Endothelial cell of umbilical vein (primary cell): ENCODE results near the gene ARHGAP18.

Experiments
- MAX ChIP-seq: IDR thresholded peaks from 2 replicates; pipeline ENCODE4 v1.6.1; 2011; ENCODE audit not compliant: insufficient read depth, insufficient read length
- POLR2A ChIP-seq: IDR thresholded peaks from 2 replicates; pipeline ENCODE4 v1.6.1; 2012; ENCODE audit warnings: low read depth, mild to moderate bottlenecking, control low read depth, low read length
- TF ChIP-seq, protein P1 (sequence below), 2 donors: IDR thresholded peaks; 1 replicate in 1 of 2; 2 replicates in 1 of 2; pipeline ENCODE4 v1.5.1; 2011; ENCODE audit warnings: low read length in 2 of 2, mild to moderate bottlenecking in 2 of 2, moderate library complexity in 2 of 2, control low read depth in 1 of 2, inconsistent platforms in 1 of 2, low read depth in 1 of 2; ENCODE audit not compliant: insufficient read depth in 1 of 2; ENCODE audit errors: extremely low read depth in 1 of 2

DNA sequence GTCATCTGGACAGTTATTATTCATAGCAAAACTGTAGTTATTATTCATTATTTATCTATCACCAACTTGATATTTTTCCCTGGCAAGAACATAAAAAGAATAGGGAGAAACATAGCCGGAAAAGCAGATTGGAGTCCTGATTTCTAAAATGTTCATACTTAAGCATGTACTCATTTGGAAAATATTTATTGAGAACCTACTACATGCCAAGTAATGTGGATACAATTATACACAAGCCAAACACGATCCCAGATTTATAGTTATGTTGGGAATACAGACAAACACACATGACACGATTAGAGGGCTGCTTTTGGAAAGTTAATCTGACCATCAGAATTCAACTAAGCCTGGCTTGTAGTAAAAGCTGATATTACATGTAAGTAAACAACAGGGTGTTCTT, 30.7 kb downstream of the ARHGAP18 start:
- no peak for TF ChIP-seq POLR2A
- no peak for TF ChIP-seq MAX
- TF ChIP-seq, protein P1, sequence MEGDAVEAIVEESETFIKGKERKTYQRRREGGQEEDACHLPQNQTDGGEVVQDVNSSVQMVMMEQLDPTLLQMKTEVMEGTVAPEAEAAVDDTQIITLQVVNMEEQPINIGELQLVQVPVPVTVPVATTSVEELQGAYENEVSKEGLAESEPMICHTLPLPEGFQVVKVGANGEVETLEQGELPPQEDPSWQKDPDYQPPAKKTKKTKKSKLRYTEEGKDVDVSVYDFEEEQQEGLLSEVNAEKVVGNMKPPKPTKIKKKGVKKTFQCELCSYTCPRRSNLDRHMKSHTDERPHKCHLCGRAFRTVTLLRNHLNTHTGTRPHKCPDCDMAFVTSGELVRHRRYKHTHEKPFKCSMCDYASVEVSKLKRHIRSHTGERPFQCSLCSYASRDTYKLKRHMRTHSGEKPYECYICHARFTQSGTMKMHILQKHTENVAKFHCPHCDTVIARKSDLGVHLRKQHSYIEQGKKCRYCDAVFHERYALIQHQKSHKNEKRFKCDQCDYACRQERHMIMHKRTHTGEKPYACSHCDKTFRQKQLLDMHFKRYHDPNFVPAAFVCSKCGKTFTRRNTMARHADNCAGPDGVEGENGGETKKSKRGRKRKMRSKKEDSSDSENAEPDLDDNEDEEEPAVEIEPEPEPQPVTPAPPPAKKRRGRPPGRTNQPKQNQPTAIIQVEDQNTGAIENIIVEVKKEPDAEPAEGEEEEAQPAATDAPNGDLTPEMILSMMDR (IDR thresholded peaks at IDR 0.05; ENCODE audit: extremely low read depth in 1 of 2, insufficient read depth in 1 of 2, low read depth in 1 of 2, low read length in 2 of 2) = no peak
